Sigmoid colon (tissue), 7 donors: ENCODE measurements around the gene KRT76. TPM values are rescaled to one million over a fixed set of nuclear protein-coding genes. Genes with fewer than 3 reads are reported as not detected.
"Not testable (repeated sequence)": the region's sequence is repeated elsewhere in the genome, so short reads cannot be mapped to it uniquely, and the experiment has no call there.

ENCODE experiments used
- DNase-seq: peaks from one replicate; pipeline ENCODE4 v3.0.0-alpha.2; 2019
- H3K27ac ChIP-seq, 4 donors: fragments of 200-600 bp; sonication (generic); one replicate each; pipeline ENCODE4 v1.5.1; 2016 to 2019; ENCODE audit warnings: mild to moderate bottlenecking in 1 of 4
- H3K27me3 ChIP-seq, 3 donors: fragments of 200-600 bp; sonication (generic); one replicate each; pipeline ENCODE4 v1.5.1; 2019; ENCODE audit warnings: mild to moderate bottlenecking in 1 of 3
- H3K36me3 ChIP-seq, 4 donors: fragments of 200-600 bp; sonication (generic); one replicate each; pipeline ENCODE4 v1.5.1; 2016 to 2019
- H3K4me1 ChIP-seq, 4 donors: fragments of 200-600 bp; sonication (generic); one replicate each; pipeline ENCODE4 v1.5.1; 2017 to 2019
- H3K4me3 ChIP-seq, 4 donors: fragments of 200-600 bp; sonication (generic); one replicate each; pipeline ENCODE4 v1.5.1; 2017 to 2019; ENCODE audit warnings: mild to moderate bottlenecking in 2 of 4, moderate library complexity in 1 of 4
- H3K9me3 ChIP-seq, 4 donors: fragments of 200-600 bp in 3 of 4; sonication (generic) in 3 of 4; one replicate each; pipeline versions ENCODE4 v1.5.1 to v1.6.1; 2013 to 2019
- CTCF ChIP-seq, 4 experiments: fragments of 450-650 bp in 3 of 4; fragments of 200-600 bp in 1 of 4; IDR thresholded peaks; one replicate each; pipeline ENCODE4 v1.5.1; 2016 to 2019; ENCODE audit warnings: antibody characterized with exemption in 4 of 4, mild to moderate bottlenecking in 3 of 4, moderate library complexity in 2 of 4
- EP300 ChIP-seq, 4 donors: sonication (generic); formaldehyde crosslinking; IDR thresholded peaks; one replicate each; pipeline ENCODE4 v1.6.1; 2017; ENCODE audit warnings: antibody characterized with exemption in 4 of 4
- POLR2A ChIP-seq, 2 donors: fragments of 450-650 bp; IDR thresholded peaks; one replicate each; pipeline ENCODE4 v1.6.1; 2016; ENCODE audit warnings: antibody characterized with exemption in 2 of 2, mild to moderate bottlenecking in 2 of 2, moderate library complexity in 2 of 2
- POLR2AphosphoS5 ChIP-seq, 4 donors: sonication (generic); formaldehyde crosslinking; IDR thresholded peaks; one replicate each; pipeline ENCODE4 v1.6.1; 2017; ENCODE audit warnings: antibody characterized with exemption in 4 of 4
- WGBS, 2 donors: extraction: QIAGEN DNeasy Blood & Tissue Kit; methylation state at CpG; one replicate each; pipeline ENCODE4 v1.1.7; 2013; 5-methylcytosine and 5-hydroxymethylcytosine counted together
- intact Hi-C: fragments of 100-400 bp; cut with DNase I; formaldehyde crosslinking; loops from one replicate; pipeline ENCODE4 v1.15.1; 2023
- polyA plus RNA-seq, 3 donors: library from polyadenylated mRNA; stranded (reverse); fragments of 200-250 nt; gene quantifications; one replicate each; pipeline ENCODE4 v1.2.3, GENCODE V29; 2013
- total RNA-seq, 4 donors: library from RNA; depleted of rRNA; stranded (reverse); fragments of >200 nt; gene quantifications; one replicate each; pipeline ENCODE4 v1.1.0, GENCODE V29; 2016
- donor health status: healthy with polysubstance abuse.
- donor health status: Bipolar disorder and iron deficiency.
- donor health status: healthy.

Gene KRT76
- total and polyA plus RNA-seq, 7 donors, result not detected

GRCh38 chr12:52796839-52797528 lies 19.8 kb upstream of the KRT76 start:
- TF ChIP-seq CTCF (IDR thresholded peaks at IDR 0.05) (no peak), POLR2A (IDR thresholded peaks at IDR 0.05) (no peak), POLR2AphosphoS5 (IDR thresholded peaks at IDR 0.05) (no peak), EP300 (IDR thresholded peaks at IDR 0.05) (no peak)
- DNase-seq, result no peak
- Histone ChIP-seq H3K9me3 (no peaks in the 10 kb centered on the region), H3K4me1 (no peaks in the 10 kb centered on the region), H3K4me3 (no peak overlapping the region), H3K27me3 (no peaks in the 10 kb centered on the region), H3K27ac (no peak overlapping the region), H3K36me3 (no peaks in the 10 kb centered on the region)
- intact Hi-C loops, result no loop called here
- WGBS, 2 donors, result 88 to 90% methylated on average over 3 of the region's 3 CpGs

GRCh38 chr12:52796429-52796794 lies 19.3 kb upstream of the KRT76 start:
- Histone ChIP-seq H3K9me3 (no peaks in the 10 kb centered on the region), H3K4me3 (no peak overlapping the region), H3K27ac (no peak overlapping the region), H3K36me3 (no peaks in the 10 kb centered on the region), H3K4me1 (no peaks in the 10 kb centered on the region), H3K27me3 (peaks cover 0 to 4% (median 3%) of the 10 kb centered on the region in 3 donors)
- TF ChIP-seq CTCF (IDR thresholded peaks at IDR 0.05) (no peak), EP300 (IDR thresholded peaks at IDR 0.05) (no peak), POLR2AphosphoS5 (IDR thresholded peaks at IDR 0.05) (no peak), POLR2A (IDR thresholded peaks at IDR 0.05) (no peak)
- intact Hi-C loops, result no loop called here
- 97% methylated on average over 3 of the region's 3 CpGs for WGBS, 2 donors
- DNase-seq, result no peak

GRCh38 chr12:52795694-52796428 lies 18.7 kb upstream of the KRT76 start, which contains the start of gene KRT3:
TSS of gene KRT3 (minus strand) at chr12:52796117. CDS start at chr12:52796042, 75 bp downstream.
- no peaks in the 10 kb centered on the region for H3K4me1 ChIP-seq
- no peaks in the 10 kb centered on the region for H3K36me3 ChIP-seq
- DNase-seq, result no peak
- H3K9me3 ChIP-seq, result no peaks in the 10 kb centered on the region
- WGBS, 2 donors, result 93 to 94% methylated on average over 17 of the region's 17 CpGs
- intact Hi-C loops, result no loop called here
- H3K27ac ChIP-seq, result no peak within 1 kb of the TSS
- TF ChIP-seq POLR2A (IDR thresholded peaks at IDR 0.05), result no peak
- TF ChIP-seq POLR2AphosphoS5 (IDR thresholded peaks at IDR 0.05), result no peak
- no peak for TF ChIP-seq EP300 (IDR thresholded peaks at IDR 0.05)
- no peak for TF ChIP-seq CTCF (IDR thresholded peaks at IDR 0.05)
- no peak within 1 kb of the TSS for H3K4me3 ChIP-seq
- H3K27me3 ChIP-seq, result peaks cover 0 to 9% (median 3%) of the 10 kb centered on the region in 3 donors

- H3K27ac ChIP-seq, intact Hi-C loops, H3K9me3 ChIP-seq, H3K4me3 ChIP-seq, H3K4me1 ChIP-seq, H3K36me3 ChIP-seq, DNase-seq: not testable (repeated sequence)
- peaks cover 3 to 15% (median 5%) of the 10 kb centered on the region in 3 donors for H3K27me3 ChIP-seq
- 89 to 92% methylated on average over 2 of the region's 2 CpGs for WGBS, 2 donors
Observed at GRCh38 chr12:52795332-52795674, 18.2 kb upstream of the KRT76 start.

- no peaks in the 10 kb centered on the region for H3K36me3 ChIP-seq
- WGBS, 2 donors, result 83 to 87% methylated on average over 5 of the region's 5 CpGs
- H3K4me1 ChIP-seq, result peaks cover 0 to 9% (median 2%) of the 10 kb centered on the region in 4 donors
- intact Hi-C loops, result no loop called here
- TF ChIP-seq POLR2A (IDR thresholded peaks at IDR 0.05) (no peak), EP300 (IDR thresholded peaks at IDR 0.05) (no peak), POLR2AphosphoS5 (IDR thresholded peaks at IDR 0.05) (no peak), CTCF (IDR thresholded peaks at IDR 0.05) (no peak)
- H3K27ac ChIP-seq, result no peak overlapping the region
- H3K27me3 ChIP-seq, result peaks cover 5 to 21% (median 11%) of the 10 kb centered on the region in 3 donors
- H3K9me3 ChIP-seq, result no peaks in the 10 kb centered on the region
- no peak overlapping the region for H3K4me3 ChIP-seq
- no peak for DNase-seq
Observed at GRCh38 chr12:52794479-52795331, 17.6 kb upstream of the KRT76 start.
